H1 (cell line): Measurements from ENCODE around the gene PROSER1.

Experiments used
- BRCA1 ChIP-seq: IDR thresholded peaks from 2 replicates; pipeline ENCODE4 v1.6.1; 2012; ENCODE audit warnings: low read depth, low read length, improper control_type of control experiment
- CHD1 ChIP-seq: IDR thresholded peaks from 2 replicates; pipeline ENCODE4 v1.6.1; 2012; ENCODE audit warnings: low read depth, low read length, improper control_type of control experiment
- CTCF ChIP-seq, 3 experiments: IDR thresholded peaks; 1 replicate in 2 of 3; 2 replicates in 1 of 3; pipeline versions ENCODE4 v1.5.1 to v1.6.1; 2011; ENCODE audit warnings: low read length in 3 of 3, mild to moderate bottlenecking in 3 of 3, inconsistent platforms in 2 of 3, low read depth in 1 of 3, moderate library complexity in 1 of 3; ENCODE audit not compliant: insufficient read depth in 1 of 3; ENCODE audit errors: control extremely low read depth in 1 of 3
- GTF2F1 ChIP-seq: IDR thresholded peaks from 2 replicates; pipeline ENCODE4 v1.6.1; 2012; ENCODE audit warnings: low read depth, low read length, improper control_type of control experiment, borderline replicate concordance
- JUND ChIP-seq: IDR thresholded peaks from 2 replicates; pipeline ENCODE4 v1.6.1; 2011; ENCODE audit warnings: mild to moderate bottlenecking, improper control_type of control experiment, low read length
- MAX ChIP-seq: IDR thresholded peaks from 2 replicates; pipeline ENCODE4 v1.6.1; 2012; ENCODE audit warnings: inconsistent platforms
- POLR2A ChIP-seq, 2 experiments: IDR thresholded peaks; 1 replicate in 1 of 2; 2 replicates in 1 of 2; pipeline ENCODE4 v1.6.1; 2011; ENCODE audit warnings: low read depth in 2 of 2, low read length in 2 of 2, mild to moderate bottlenecking in 2 of 2; ENCODE audit errors: control extremely low read depth in 1 of 2
- POLR2AphosphoS5 ChIP-seq: IDR thresholded peaks from 2 replicates; pipeline ENCODE4 v1.6.1; 2011; ENCODE audit warnings: low read depth, low read length
- RNF2 ChIP-seq: fragments of 200-900, 300-1000 bp; sonication (generic); IDR thresholded peaks from 2 replicates; pipeline ENCODE4 v1.7.1; 2016; ENCODE audit warnings: borderline replicate concordance, low read depth, mild to moderate bottlenecking, antibody characterized with exemption, low read length; ENCODE audit not compliant: poor library complexity, severe bottlenecking; ENCODE audit errors: missing control alignments

- TF ChIP-seq CHD1 (no peak), RNF2 (no peak), POLR2AphosphoS5 (no peak), CTCF (IDR thresholded peaks at IDR 0.05; ENCODE audit: control extremely low read depth in 1 of 3, insufficient read depth in 1 of 3, low read depth in 1 of 3, low read length in 3 of 3) (no peak), POLR2A (IDR thresholded peaks at IDR 0.05; ENCODE audit: control extremely low read depth in 1 of 2, low read depth in 2 of 2, low read length in 2 of 2) (no peak), JUND (no peak), MAX (no peak), GTF2F1 (no peak), BRCA1 (no peak)
Observed at GRCh38 chr13:39040206-39040605, 2.3 kb upstream of the PROSER1 start.
